Vagina (tissue), 2 donors: ENCODE data around the gene ZBTB49.

Source experiments
- CTCF ChIP-seq, 3 experiments: fragments of 450-650 bp in 2 of 3; fragments of 200-600 bp in 1 of 3; sonication (generic) in 1 of 3; IDR thresholded peaks; one replicate each; pipeline ENCODE4 v1.5.1; 2017 to 2019; ENCODE audit warnings: antibody characterized with exemption in 3 of 3, mild to moderate bottlenecking in 2 of 3, moderate library complexity in 2 of 3
- POLR2AphosphoS5 ChIP-seq, 2 donors: sonication (generic); formaldehyde crosslinking; IDR thresholded peaks; one replicate each; pipeline ENCODE4 v1.9.0; 2017; ENCODE audit warnings: antibody characterized with exemption in 2 of 2, mild to moderate bottlenecking in 2 of 2, low read depth in 1 of 2; ENCODE audit not compliant: insufficient read depth in 1 of 2

GRCh38 chr4:4349867-4350266 lies 59.8 kb downstream of the ZBTB49 start:
- no peak for TF ChIP-seq CTCF (IDR thresholded peaks at IDR 0.05)
- no peak for TF ChIP-seq POLR2AphosphoS5 (IDR thresholded peaks at IDR 0.05; ENCODE audit: insufficient read depth in 1 of 2, low read depth in 1 of 2)
